Esophagus squamous epithelium (tissue), 5 donors: ENCODE data around the gene FHL2. TPM values are rescaled to one million over a fixed set of nuclear protein-coding genes. Genes with fewer than 3 reads are reported as not detected.
A peak's percentile ranks its signal among the peaks of the same experiment; 100 is the strongest.

ENCODE experiments used
- DNase-seq: peaks from one replicate; lab custom pipeline; 2025; lab: John Stamatoyannopoulos, UW
- H3K27ac ChIP-seq, 4 donors: fragments of 200-600 bp; sonication (generic); one replicate each; pipeline ENCODE4 v1.5.1; 2016 to 2019; ENCODE audit warnings: mild to moderate bottlenecking in 1 of 4
- H3K27me3 ChIP-seq, 4 donors: fragments of 200-600 bp; sonication (generic); 1 replicate in 3 of 4; 2 replicates in 1 of 4; pipeline versions ENCODE4 v1.5.1 to v1.6.0; 2017 to 2021; ENCODE audit warnings: antibody characterized with exemption in 1 of 4
- H3K36me3 ChIP-seq, 3 donors: fragments of 200-600 bp; sonication (generic); one replicate each; pipeline ENCODE4 v1.5.1; 2016 to 2019
- H3K4me1 ChIP-seq, 3 donors: fragments of 200-600 bp; sonication (generic); one replicate each; pipeline ENCODE4 v1.5.1; 2017 to 2019
- H3K4me3 ChIP-seq, 4 donors: fragments of 200-600 bp; sonication (generic); 1 replicate in 3 of 4; 2 replicates in 1 of 4; pipeline ENCODE4 v1.5.1; 2016 to 2019; ENCODE audit warnings: mild to moderate bottlenecking in 2 of 4, moderate library complexity in 1 of 4
- H3K9me3 ChIP-seq, 3 donors: fragments of 200-600 bp; sonication (generic); one replicate each; pipeline ENCODE4 v1.5.1; 2016 to 2019
- POLR2A ChIP-seq, 4 donors: fragments of 450-650 bp; IDR thresholded peaks; one replicate each; pipeline ENCODE4 v1.6.1; 2017; ENCODE audit warnings: antibody characterized with exemption in 4 of 4, mild to moderate bottlenecking in 4 of 4, moderate library complexity in 3 of 4
- WGBS, 2 donors: methylation state at CpG; one replicate each; pipeline ENCODE4 v1.1.5; 2018; 5-methylcytosine and 5-hydroxymethylcytosine counted together
- intact Hi-C: fragments of 100-400 bp; cut with DNase I; formaldehyde crosslinking; loops from one replicate; pipeline ENCODE4 v1.15.0; 2022
- total RNA-seq, 4 donors: library from RNA; depleted of rRNA; stranded (reverse); fragments of >200 nt; gene quantifications; one replicate each; pipeline ENCODE4 v1.1.0, GENCODE V29; 2016
- TF ChIP-seq, protein P1 (sequence below), 6 experiments: fragments of 450-650 bp in 4 of 6; fragments of 200-600 bp in 2 of 6; sonication (generic) in 2 of 6; IDR thresholded peaks; one replicate each; pipeline ENCODE4 v1.5.1; 2016 to 2019; ENCODE audit warnings: antibody characterized with exemption in 6 of 6, mild to moderate bottlenecking in 4 of 6, moderate library complexity in 4 of 6
- donor health status: DM: yes; HTN: yes; CAD: no.

The FHL2 gene
- total RNA-seq, 4 donors from 2014 or later: 46.1 to 89.1 (median 54.7) TPM

DNA sequence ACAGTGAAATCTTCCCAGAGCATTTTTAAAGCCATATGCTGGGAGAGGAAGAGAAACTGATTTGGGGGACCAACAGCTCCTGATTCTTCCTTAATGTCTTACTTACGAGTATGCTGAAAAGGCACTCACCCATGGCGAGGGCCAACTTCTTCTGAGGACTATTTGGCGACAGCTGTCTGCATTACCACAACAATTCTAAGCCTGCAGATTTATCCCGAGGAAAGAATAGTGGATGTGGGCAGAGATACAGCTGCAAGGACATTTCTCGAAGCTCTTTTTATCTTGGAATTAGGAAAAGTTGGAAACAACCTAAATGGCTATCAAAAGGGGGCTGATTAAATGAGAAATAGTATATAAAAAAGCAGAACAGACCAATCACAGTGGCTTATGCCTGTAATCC, 40.3 kb upstream of the FHL2 start:
- Histone ChIP-seq H3K36me3 (no peaks in the 10 kb centered on the region), H3K4me1 (peaks cover 0 to 16% (median 5%) of the 10 kb centered on the region in 3 donors), H3K4me3 (no peak overlapping the region), H3K9me3 (no peaks in the 10 kb centered on the region), H3K27me3 (no peaks in the 10 kb centered on the region), H3K27ac (peak overlapping the region in 2 of 4 donors; percentile 57 to 67)
- no peak for DNase-seq
- TF ChIP-seq POLR2A (IDR thresholded peaks at IDR 0.05): no peak
- TF ChIP-seq, protein P1, sequence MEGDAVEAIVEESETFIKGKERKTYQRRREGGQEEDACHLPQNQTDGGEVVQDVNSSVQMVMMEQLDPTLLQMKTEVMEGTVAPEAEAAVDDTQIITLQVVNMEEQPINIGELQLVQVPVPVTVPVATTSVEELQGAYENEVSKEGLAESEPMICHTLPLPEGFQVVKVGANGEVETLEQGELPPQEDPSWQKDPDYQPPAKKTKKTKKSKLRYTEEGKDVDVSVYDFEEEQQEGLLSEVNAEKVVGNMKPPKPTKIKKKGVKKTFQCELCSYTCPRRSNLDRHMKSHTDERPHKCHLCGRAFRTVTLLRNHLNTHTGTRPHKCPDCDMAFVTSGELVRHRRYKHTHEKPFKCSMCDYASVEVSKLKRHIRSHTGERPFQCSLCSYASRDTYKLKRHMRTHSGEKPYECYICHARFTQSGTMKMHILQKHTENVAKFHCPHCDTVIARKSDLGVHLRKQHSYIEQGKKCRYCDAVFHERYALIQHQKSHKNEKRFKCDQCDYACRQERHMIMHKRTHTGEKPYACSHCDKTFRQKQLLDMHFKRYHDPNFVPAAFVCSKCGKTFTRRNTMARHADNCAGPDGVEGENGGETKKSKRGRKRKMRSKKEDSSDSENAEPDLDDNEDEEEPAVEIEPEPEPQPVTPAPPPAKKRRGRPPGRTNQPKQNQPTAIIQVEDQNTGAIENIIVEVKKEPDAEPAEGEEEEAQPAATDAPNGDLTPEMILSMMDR (IDR thresholded peaks at IDR 0.05): no peak
- 48 to 64% methylated on average over 5 of the region's 5 CpGs for WGBS, 2 donors
- intact Hi-C loops: no loop called here

DNA sequence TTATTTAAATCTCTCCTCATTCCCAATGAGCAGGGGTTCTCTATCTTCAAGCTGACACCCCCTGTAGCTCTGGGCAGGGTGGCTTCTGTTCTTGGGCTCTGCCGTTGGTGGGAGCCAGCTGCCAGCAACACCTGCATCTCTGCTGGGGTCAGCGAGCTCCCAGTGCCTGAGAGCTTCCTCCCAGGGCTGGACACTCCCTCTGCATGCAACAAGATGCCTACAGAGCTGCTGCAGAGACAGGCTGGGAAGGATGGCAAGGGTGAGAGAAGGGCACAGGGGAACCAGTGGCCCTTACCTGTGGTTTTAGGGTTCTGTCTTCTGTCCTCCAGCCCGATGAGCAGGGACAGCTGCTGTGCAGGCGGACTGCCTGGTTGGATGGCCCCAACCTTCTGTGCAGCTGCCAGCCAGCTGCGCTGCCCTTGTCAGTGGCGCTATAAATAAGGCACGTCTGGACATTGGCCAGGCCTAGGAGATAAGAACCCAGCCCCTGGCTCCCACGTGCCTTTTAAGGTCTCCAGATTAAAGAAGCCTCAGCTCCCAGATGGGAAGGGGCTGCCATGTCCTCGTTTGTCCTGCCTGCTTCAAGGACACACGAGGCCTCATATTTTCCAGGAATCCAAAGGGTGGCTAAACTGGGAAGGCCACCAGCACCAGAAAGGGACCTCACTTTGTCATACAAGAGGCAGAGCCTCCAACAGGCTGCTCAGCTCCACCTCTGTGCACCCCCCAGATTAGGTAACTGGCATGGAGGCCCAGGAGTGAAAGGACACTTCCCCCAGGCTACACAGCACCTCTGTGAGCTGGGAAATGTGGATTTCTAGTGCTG, 39.5 kb upstream of the FHL2 start:
- H3K4me1 ChIP-seq: peaks cover 0 to 18% (median 7%) of the 10 kb centered on the region in 3 donors
- TF ChIP-seq, protein P1 (IDR thresholded peaks at IDR 0.05): no peak
- no peak for TF ChIP-seq POLR2A (IDR thresholded peaks at IDR 0.05)
- 50 to 57% methylated on average over 2 to 3 of the region's 10 CpGs for WGBS, 2 donors
- H3K36me3 ChIP-seq: no peaks in the 10 kb centered on the region
- no peak for DNase-seq
- peak overlapping the region in 3 of 4 donors; percentile 19 to 67 (median 57) for H3K27ac ChIP-seq
- no peaks in the 10 kb centered on the region for H3K9me3 ChIP-seq
- no peaks in the 10 kb centered on the region for H3K27me3 ChIP-seq
- intact Hi-C loops: no loop called here
- no peak overlapping the region for H3K4me3 ChIP-seq

- WGBS, 2 donors: 57 to 67% methylated on average over 3 of the region's 3 CpGs
- Histone ChIP-seq H3K9me3 (no peaks in the 10 kb centered on the region), H3K27me3 (no peaks in the 10 kb centered on the region), H3K4me1 (peaks cover 0 to 24% (median 13%) of the 10 kb centered on the region in 3 donors), H3K36me3 (no peaks in the 10 kb centered on the region), H3K27ac (peak overlapping the region in 3 of 4 donors; percentile 19 to 67 (median 57)), H3K4me3 (no peak overlapping the region)
- TF ChIP-seq POLR2A (IDR thresholded peaks at IDR 0.05): no peak
- TF ChIP-seq, protein P1 (IDR thresholded peaks at IDR 0.05): no peak
- no peak for DNase-seq
- intact Hi-C loops: no loop called here
These were observed 38.9 kb upstream of the FHL2 start for GRCh38 chr2:105437708-105438103.

- H3K27me3 ChIP-seq: no peaks in the 10 kb centered on the region
- TF ChIP-seq, protein P1 (IDR thresholded peaks at IDR 0.05): no peak
- TF ChIP-seq POLR2A (IDR thresholded peaks at IDR 0.05): no peak
- no peak for DNase-seq
These were observed 33.9 kb upstream of the FHL2 start for GRCh38 chr2:105432749-105433148.

GRCh38 chr2:105432044-105432399, 33.2 kb upstream of the FHL2 start:
- Histone ChIP-seq H3K27me3 (no peaks in the 10 kb centered on the region), H3K4me3 (no peak overlapping the region), H3K36me3 (no peaks in the 10 kb centered on the region), H3K27ac (peak overlapping the region; percentile 8 to 77 (median 42)), H3K9me3 (no peaks in the 10 kb centered on the region), H3K4me1 (peaks cover 0 to 52% (median 25%) of the 10 kb centered on the region in 3 donors)
- WGBS, 2 donors: 33% methylated on average over 2 of the region's 2 CpGs
- no peak for DNase-seq
- intact Hi-C loops: no loop called here
- TF ChIP-seq, protein P1 (IDR thresholded peaks at IDR 0.05): no peak
- TF ChIP-seq POLR2A (IDR thresholded peaks at IDR 0.05): no peak

More at GRCh38 chr2:105432749-105433148, 33.9 kb upstream of the FHL2 start:
- Histone ChIP-seq H3K4me1 (peaks cover 0 to 45% (median 25%) of the 10 kb centered on the region in 3 donors), H3K36me3 (no peaks in the 10 kb centered on the region), H3K27ac (peak overlapping the region; percentile 8 to 77 (median 61)), H3K4me3 (no peak overlapping the region), H3K9me3 (no peaks in the 10 kb centered on the region)
- WGBS, 2 donors: 39 to 48% methylated on average over 4 of the region's 4 CpGs
- intact Hi-C loops: no loop called here
